Endothelial cell of umbilical vein (primary cell): ENCODE measurements around the gene ATP5MG. TPM values are rescaled to one million over a fixed set of nuclear protein-coding genes. Genes with fewer than 3 reads are reported as not detected.

Source experiments
- Bru-seq: library from RNA; stranded (reverse); fragments of 400-500 nt; gene quantifications from one replicate; lab custom pipeline; 2021; lab: Mats Ljungman, UMichigan
- BruChase-seq, 2 experiments: library from RNA; stranded (reverse); fragments of 400-500 nt; gene quantifications; one replicate each; lab custom pipeline; 2021; lab: Mats Ljungman, UMichigan
- BruUV-seq: library from RNA; stranded (reverse); fragments of 400-500 nt; replicated peaks from 2 replicates; lab custom pipeline; 2021; lab: Mats Ljungman, UMichigan
- CTCF ChIA-PET: fragments of 300-600, 350-600 bp; sonication (Branson Sonifier 250); formaldehyde crosslinking; loops from one replicate; lab custom pipeline; 2021; ENCODE audit warnings: antibody characterized with exemption, inconsistent platforms; lab: Charles Lee
- POLR2A ChIA-PET: fragments of 300-600, 350-600 bp; sonication (Branson Sonifier 250); formaldehyde crosslinking; loops from one replicate; lab custom pipeline; 2021; ENCODE audit warnings: antibody characterized with exemption, inconsistent platforms; lab: Charles Lee
- DNase-seq: peaks from one replicate; pipeline ENCODE4 v3.0.0-alpha.2; 2011; ENCODE audit warnings: low read depth, low spot score
- FAIRE-seq: peaks from 2 replicates; lab custom pipeline; 2011; peaks lifted over from hg19 to GRCh38; lab: Jason Lieb, UNC
- H2AFZ ChIP-seq: 2 replicates; pipeline ENCODE4 v1.6.0; 2012; ENCODE audit warnings: low read depth, low read length, control low read depth, inconsistent platforms
- H3K27ac ChIP-seq: 2 replicates; pipeline ENCODE4 v1.5.1; 2011; ENCODE audit warnings: low read depth, mild to moderate bottlenecking, control low read depth, low read length, moderate library complexity; ENCODE audit not compliant: insufficient read depth
- H3K27me3 ChIP-seq, 2 experiments: 2 replicates each; pipeline versions ENCODE4 v1.6.0 to v1.6.1; 2011; ENCODE audit warnings: low read length in 2 of 2, mixed read lengths in 1 of 2; ENCODE audit not compliant: control insufficient read depth in 2 of 2, insufficient read depth in 2 of 2
- H3K36me3 ChIP-seq, 2 experiments: 2 replicates in 1 of 2; 3 replicates in 1 of 2; pipeline ENCODE4 v1.5.1; 2011; ENCODE audit warnings: low read length in 2 of 2, mild to moderate bottlenecking in 1 of 2, moderate library complexity in 1 of 2; ENCODE audit not compliant: control insufficient read depth in 2 of 2, insufficient read depth in 2 of 2; ENCODE audit errors: extremely low read depth in 1 of 2
- H3K4me1 ChIP-seq: 3 replicates; pipeline ENCODE4 v1.5.1; 2011; ENCODE audit warnings: mild to moderate bottlenecking, low read length; ENCODE audit not compliant: control insufficient read depth, insufficient read depth; ENCODE audit errors: extremely low read depth
- H3K4me2 ChIP-seq: 2 replicates; pipeline ENCODE4 v1.6.1; 2011; ENCODE audit warnings: low read length, control low read depth, mixed read lengths; ENCODE audit not compliant: insufficient read depth
- H3K4me3 ChIP-seq, 3 experiments: fragments of 200-600 bp in 1 of 3; sonication (generic), shearing (Covaris generic) in 1 of 3; replicated peaks in 1 of 3; 2 replicates each; pipeline ENCODE4 v1.5.1; 2011 to 2016; ENCODE audit warnings: control low read depth in 3 of 3, low read length in 3 of 3, mild to moderate bottlenecking in 2 of 3, inconsistent platforms in 1 of 3, low read depth in 1 of 3, moderate library complexity in 1 of 3; ENCODE audit not compliant: insufficient read depth in 1 of 3
- H3K79me2 ChIP-seq: 2 replicates; pipeline ENCODE4 v1.6.0; 2012; ENCODE audit warnings: low read length, inconsistent platforms; ENCODE audit not compliant: control insufficient read depth, insufficient read depth
- H3K9ac ChIP-seq: replicated peaks from 2 replicates; pipeline ENCODE3; 2011; ENCODE audit warnings: low read length, control low read depth; ENCODE audit not compliant: insufficient read depth; ENCODE audit errors: extremely low read depth
- H3K9me1 ChIP-seq: replicated peaks from 3 replicates; pipeline ENCODE4 v1.6.0; 2011; ENCODE audit warnings: mild to moderate bottlenecking, low read length; ENCODE audit not compliant: control insufficient read depth, insufficient read depth; ENCODE audit errors: extremely low read depth
- H3K9me3 ChIP-seq: replicated peaks from 2 replicates; pipeline ENCODE4 v1.5.1; 2012; ENCODE audit warnings: low read length, inconsistent platforms; ENCODE audit not compliant: control insufficient read depth, insufficient read depth
- H4K20me1 ChIP-seq: replicated peaks from 2 replicates; pipeline ENCODE3; 2011; ENCODE audit warnings: mild to moderate bottlenecking, low read length; ENCODE audit not compliant: control insufficient read depth, insufficient read depth; ENCODE audit errors: extremely low read depth
- CTCF ChIP-seq, 2 donors: IDR thresholded peaks; 1 replicate in 1 of 2; 2 replicates in 1 of 2; pipeline ENCODE4 v1.5.1; 2011; ENCODE audit warnings: low read length in 2 of 2, mild to moderate bottlenecking in 2 of 2, moderate library complexity in 2 of 2, control low read depth in 1 of 2, inconsistent platforms in 1 of 2, low read depth in 1 of 2; ENCODE audit not compliant: insufficient read depth in 1 of 2; ENCODE audit errors: extremely low read depth in 1 of 2
- FOS ChIP-seq: IDR thresholded peaks from 2 replicates; pipeline ENCODE4 v1.6.1; 2011; ENCODE audit warnings: mild to moderate bottlenecking, low read length, moderate library complexity, borderline replicate concordance; ENCODE audit not compliant: insufficient read depth
- GATA2 ChIP-seq: IDR thresholded peaks from 2 replicates; pipeline ENCODE4 v1.7.0; 2011; ENCODE audit warnings: low read depth, mild to moderate bottlenecking, moderate library complexity, mixed read lengths, low read length; ENCODE audit not compliant: insufficient read length, insufficient read depth
- JUN ChIP-seq: IDR thresholded peaks from 2 replicates; pipeline ENCODE4 v1.6.1; 2011; ENCODE audit warnings: borderline replicate concordance, low read depth; ENCODE audit not compliant: insufficient read length, insufficient read depth
- MAX ChIP-seq: IDR thresholded peaks from 2 replicates; pipeline ENCODE4 v1.6.1; 2011; ENCODE audit not compliant: insufficient read depth, insufficient read length
- MYC ChIP-seq: IDR thresholded peaks from one replicate; pipeline ENCODE4 v1.6.1; 2011; ENCODE audit warnings: mild to moderate bottlenecking, low read depth, low read length
- POLR2A ChIP-seq: IDR thresholded peaks from 2 replicates; pipeline ENCODE4 v1.6.1; 2012; ENCODE audit warnings: low read depth, mild to moderate bottlenecking, control low read depth, low read length
- POLR2AphosphoS5 ChIP-seq: IDR thresholded peaks from 2 replicates; pipeline ENCODE4 v1.6.1; 2012; ENCODE audit warnings: low read depth, mild to moderate bottlenecking, control low read depth, low read length, moderate library complexity; ENCODE audit not compliant: insufficient read depth
- dilution Hi-C: fragments of 300-500 bp; cut with MboI; formaldehyde crosslinking; loops from one replicate; pipeline ENCODE4 v1.15.0; 2019; ENCODE audit warnings: low sequenced_read_pairs; ENCODE audit not compliant: extremely low pct_ligation_motif_present
- intact Hi-C: fragments of 100-400 bp; cut with micrococcal nuclease; formaldehyde crosslinking; loops from one replicate; pipeline ENCODE4 v1.10.0; 2022
- long read RNA-seq: library from polyadenylated mRNA; stranded (forward); transcript quantifications from one replicate; pipeline ENCODE4 v2.0.0, GENCODE V29; 2021
- polyA minus RNA-seq, 3 experiments: library from RNA; depleted of rRNA, polyadenylated mRNA; stranded (reverse); fragments of >200 nt; gene quantifications; 1 replicate in 1 of 3; 2 replicates in 2 of 3; pipeline ENCODE4 v1.2.3, GENCODE V29; 2011
- polyA plus RNA-seq, 4 experiments: library from polyadenylated mRNA; depleted of rRNA in 3 of 4; stranded (reverse) in 3 of 4; unstranded in 1 of 4; fragments of >200 nt; gene quantifications; 2 replicates each; pipeline versions ENCODE4 v1.2.1 to v1.2.3, GENCODE V29; 2011 to 2012; ENCODE audit warnings: missing spikeins in 1 of 4
- total RNA-seq: library from RNA; stranded (reverse); gene quantifications from 2 replicates; pipeline ENCODE4 v1.2.3, GENCODE V29; 2021

Gene ATP5MG
- 211 and 242 TPM in 2 replicates for total RNA-seq
- polyA plus RNA-seq = 328 and 439 TPM in 2 replicates
- polyA plus RNA-seq (2011; cell fraction: cytosol; rRNA removed) = 390 and 497 TPM in 2 replicates
- 106 and 109 TPM in 2 replicates for polyA plus RNA-seq (2011; cell fraction: nucleus; rRNA removed)
- polyA plus RNA-seq (2012) = 322 and 423 TPM in 2 replicates
- 88.2 and 91.2 TPM in 2 replicates for polyA minus RNA-seq
- polyA minus RNA-seq (2011; cell fraction: cytosol; rRNA and poly(A)+ RNA removed) = 79.8 TPM
- polyA minus RNA-seq (2011; cell fraction: nucleus; rRNA and poly(A)+ RNA removed) = 11.3 and 15.3 TPM in 2 replicates
- Bru-seq, nascent RNA = percentile 84 among the genes with signal in this experiment
- percentile 97 among the genes with signal in this experiment for BruChase-seq, experiment 1, labeled RNA remaining after a 6-hour chase
- percentile 90 among the genes with signal in this experiment for BruChase-seq, experiment 2, labeled RNA remaining after a 2-hour chase
- long read RNA-seq, transcript ATP5MG-201 (3 exons, 1,577 nt) = major isoform, 1,083 of 1,096 reads
- long read RNA-seq, partial matches to known transcripts = 0 of 1,096 reads
- long read RNA-seq, other reads (novel, unspliced or antisense) = 4 of 1,096 reads

GRCh38 chr11:118401151-118401879 lies at the start of gene ATP5MG:
Gene ATP5MG, plus strand, starts transcription at chr11:118401606. Its CDS starts 60 bp downstream, at chr11:118401666.
- FAIRE-seq = peak; percentile 99
- intact Hi-C loops (loop anchor here (1.0 to 2.0 kb wide), 3 partner anchors 34 to 171 kb away; partner anchors contain the start of gene ARCN1), dilution Hi-C loops (no loop called here)
- POLR2A ChIA-PET = interaction anchor here (1.2 kb wide), 1 partner anchor 15 kb away, joined by 3 read pairs; no protein-coding TSS in a partner anchor
- Histone ChIP-seq H3K4me2 (peak within 1 kb of the TSS; percentile 89), H3K27ac (peak within 1 kb of the TSS; percentile 63), H3K9ac (peak within 1 kb of the TSS; percentile 71), H3K9me1 (no peaks in the 10 kb centered on the region), H3K4me1 (peaks cover 10% of the 10 kb centered on the region), H3K36me3 (no peaks in the 10 kb centered on the region), H4K20me1 (no peaks in the 10 kb centered on the region), H3K27me3 (no peaks in the 10 kb centered on the region), H3K4me3 (peak within 1 kb of the TSS; percentile 71 to 99 (median 94)), H2AFZ (peak within 1 kb of the TSS; percentile 43), H3K79me2 (peaks cover 48% of the 10 kb centered on the region), H3K9me3 (no peaks in the 10 kb centered on the region)
- peak; percentile 10 for TF ChIP-seq MAX
- TF ChIP-seq MYC = no peak
- TF ChIP-seq FOS = peak; percentile 53
- peak; percentile 62 for TF ChIP-seq POLR2AphosphoS5
- TF ChIP-seq CTCF (IDR thresholded peaks at IDR 0.05; ENCODE audit: extremely low read depth in 1 of 2, insufficient read depth in 1 of 2, low read depth in 1 of 2, low read length in 2 of 2) = peak in 1 of 2 donors; percentile 15
- peak; percentile 69 for TF ChIP-seq POLR2A
- TF ChIP-seq GATA2 = no peak
- no peak for TF ChIP-seq JUN
- BruUV-seq = no TSS peak
- DNase-seq = peak; percentile 97
- CTCF ChIA-PET = interaction anchor here (0.9 to 2.0 kb wide), 5 partner anchors 14 to 203 kb away, joined by 3 to 14 read pairs (median 9); partner anchors contain the start of gene KMT2A
